Epidermal melanocyte (primary cell): ENCODE results near the gene C1orf35.
A peak's percentile ranks its signal among the peaks of the same experiment; 100 is the strongest.

Experiments used
- DNase-seq: peaks from one replicate; pipeline ENCODE4 v3.0.0; 2011; ENCODE audit warnings: low spot score; ENCODE audit not compliant: insufficient read length

The C1orf35 gene

GRCh38 chr1:228102791-228103620 is at the start of gene C1orf35:
C1orf35 (minus strand) TSS chr1:228103325; CDS start chr1:228103227, 98 bp downstream.
- DNase-seq, result peak; percentile 98

- no peak for DNase-seq
Observed at GRCh38 chr1:228152918-228153258, 49.8 kb upstream of the C1orf35 start.

- no peak for DNase-seq
Observed at GRCh38 chr1:228152097-228152917, 49.2 kb upstream of the C1orf35 start.

- DNase-seq, result no peak
Observed at GRCh38 chr1:228151180-228151925, 48.2 kb upstream of the C1orf35 start.

GRCh38 chr1:228150461-228151179 is 47.5 kb upstream of the C1orf35 start:
- no peak for DNase-seq

- DNase-seq, result no peak
Observed at GRCh38 chr1:228150120-228150460, 47.0 kb upstream of the C1orf35 start.

- DNase-seq, result no peak
Observed at GRCh38 chr1:228149406-228150119, 46.4 kb upstream of the C1orf35 start, which contains the start of gene GJC2. GJC2 (plus strand) TSS chr1:228149930; CDS start chr1:228157759, 7,829 bp downstream.

- DNase-seq, result no peak
Observed at GRCh38 chr1:228148935-228149405, 45.8 kb upstream of the C1orf35 start.

- no peak for DNase-seq
Observed at GRCh38 chr1:228148196-228148861, 45.2 kb upstream of the C1orf35 start.

GRCh38 chr1:228147768-228148167 is 44.6 kb upstream of the C1orf35 start:
- DNase-seq, result no peak

- no peak for DNase-seq
Observed at GRCh38 chr1:228147151-228147693, 44.1 kb upstream of the C1orf35 start.

- DNase-seq, result no peak
Observed at GRCh38 chr1:228146417-228147150, 43.5 kb upstream of the C1orf35 start.

- no peak for DNase-seq
Observed at GRCh38 chr1:228145463-228146416, 42.6 kb upstream of the C1orf35 start.

GRCh38 chr1:228144993-228145343 is 41.8 kb upstream of the C1orf35 start:
- DNase-seq, result no peak

GRCh38 chr1:228144193-228144992 is 41.3 kb upstream of the C1orf35 start:
- DNase-seq, result no peak

- no peak for DNase-seq
Observed at GRCh38 chr1:228143480-228144192, 40.5 kb upstream of the C1orf35 start.
